PC-3 (cell line): ENCODE data around the gene ABHD14A. TPM values are rescaled to one million over a fixed set of nuclear protein-coding genes. Genes with fewer than 3 reads are reported as not detected.

Experiments used
- ATAC-seq: fragments of 200-7000 bp; cut with Tn5 transposase; 2 replicates; pipeline ENCODE4 v1.9.1; 2020; ENCODE audit warnings: mild to moderate bottlenecking, moderate library complexity
- BruUV-seq: library from RNA; stranded (reverse); fragments of 400-500 nt; replicated peaks from 2 replicates; lab custom pipeline; 2021; lab: Mats Ljungman, UMichigan
- CTCF ChIA-PET: fragments of 300-600 bp; sonication (Branson Sonifier 250); formaldehyde crosslinking; loops from one replicate; lab custom pipeline; 2022; ENCODE audit warnings: antibody characterized with exemption; lab: Charles Lee
- POLR2A ChIA-PET: fragments of 300-600 bp; sonication (Branson Sonifier 250); formaldehyde crosslinking; loops from one replicate; lab custom pipeline; 2022; ENCODE audit warnings: antibody characterized with exemption; ENCODE audit not compliant: unreplicated experiment; lab: Charles Lee
- DNase-seq: peaks from one replicate; pipeline ENCODE4 v3.0.0-alpha.2; 2015
- H2AFZ ChIP-seq: fragments of 300-600 bp; sonication (generic); 2 replicates; pipeline ENCODE4 v1.6.0; 2016; ENCODE audit warnings: antibody characterized with exemption, low read length
- H3F3A ChIP-seq: fragments of 300-600 bp; sonication (generic); one replicate; pipeline ENCODE4 v1.6.0; 2017; ENCODE audit warnings: antibody characterized with exemption, low read length, control low read depth, mild to moderate bottlenecking; ENCODE audit not compliant: unreplicated experiment
- H3K27ac ChIP-seq: fragments of 300-600 bp; sonication (generic); 2 replicates; pipeline ENCODE4 v1.5.1; 2016; ENCODE audit warnings: mild to moderate bottlenecking, low read length
- H3K27me3 ChIP-seq: fragments of 300-600 bp; sonication (generic); 2 replicates; pipeline ENCODE4 v1.6.1; 2016; ENCODE audit warnings: low read length, mixed read lengths
- H3K36me3 ChIP-seq: fragments of 300-600 bp; sonication (generic); 2 replicates; pipeline ENCODE4 v1.6.1; 2016; ENCODE audit warnings: low read depth, mixed run types, low read length, mixed read lengths
- H3K4me1 ChIP-seq: fragments of 300-600 bp; sonication (generic); 2 replicates; pipeline ENCODE4 v1.5.1; 2016; ENCODE audit warnings: low read length; ENCODE audit not compliant: insufficient read depth
- H3K4me2 ChIP-seq: fragments of 300-600 bp; sonication (generic); 2 replicates; pipeline ENCODE4 v1.6.0; 2016; ENCODE audit warnings: low read length
- H3K4me3 ChIP-seq: fragments of 300-600 bp; sonication (generic); 2 replicates; pipeline ENCODE4 v1.5.1; 2016; ENCODE audit warnings: mild to moderate bottlenecking, low read length, mixed read lengths
- H3K79me2 ChIP-seq: fragments of 300-600 bp; sonication (generic); 2 replicates; pipeline ENCODE4 v1.6.1; 2017; ENCODE audit warnings: low read length, mixed read lengths
- H3K9ac ChIP-seq: fragments of 300-600 bp; sonication (generic); 2 replicates; pipeline ENCODE4 v1.6.0; 2016; ENCODE audit warnings: mild to moderate bottlenecking, low read length
- H3K9me2 ChIP-seq: fragments of 300-600 bp; sonication (generic); replicated peaks from 2 replicates; pipeline ENCODE4 v1.6.1; 2016; ENCODE audit warnings: mixed run types, low read length, mixed read lengths
- H3K9me3 ChIP-seq: fragments of 300-600 bp; sonication (generic); 2 replicates; pipeline ENCODE4 v1.6.1; 2016; ENCODE audit warnings: low read length, mixed read lengths
- H4K20me1 ChIP-seq: fragments of 300-600 bp; sonication (generic); 2 replicates; pipeline ENCODE4 v1.6.1; 2016; ENCODE audit warnings: low read length, mixed read lengths
- EZH2 ChIP-seq: fragments of 300-600 bp; sonication (generic); IDR thresholded peaks from one replicate; pipeline ENCODE4 v1.6.1; 2017; ENCODE audit warnings: antibody characterized with exemption, mild to moderate bottlenecking, low read length; ENCODE audit not compliant: unreplicated experiment
- EZH2phosphoT487 ChIP-seq: fragments of 300-600 bp; sonication (generic); IDR thresholded peaks from 2 replicates; pipeline ENCODE4 v1.6.1; 2018; ENCODE audit warnings: mild to moderate bottlenecking, antibody characterized with exemption, low read length, borderline replicate concordance
- intact Hi-C: fragments of 100-400 bp; cut with micrococcal nuclease; formaldehyde crosslinking; loops from 2 replicates; pipeline ENCODE4 v1.9.0; 2023
- total RNA-seq: library from RNA; depleted of rRNA; stranded (reverse); fragments of >200 nt; gene quantifications from 2 replicates; pipeline ENCODE4 v1.2.3, GENCODE V29; 2014
- TF ChIP-seq, protein P1 (sequence below): fragments of 300-600 bp; sonication (generic); conservative IDR thresholded peaks from 2 replicates; pipeline ENCODE4 v1.5.1; 2017; ENCODE audit warnings: antibody characterized with exemption, low read depth, mild to moderate bottlenecking, low read length

ABHD14A gene
- total RNA-seq, 1 experiment from 2014 or later, result 23.4 TPM

DNA sequence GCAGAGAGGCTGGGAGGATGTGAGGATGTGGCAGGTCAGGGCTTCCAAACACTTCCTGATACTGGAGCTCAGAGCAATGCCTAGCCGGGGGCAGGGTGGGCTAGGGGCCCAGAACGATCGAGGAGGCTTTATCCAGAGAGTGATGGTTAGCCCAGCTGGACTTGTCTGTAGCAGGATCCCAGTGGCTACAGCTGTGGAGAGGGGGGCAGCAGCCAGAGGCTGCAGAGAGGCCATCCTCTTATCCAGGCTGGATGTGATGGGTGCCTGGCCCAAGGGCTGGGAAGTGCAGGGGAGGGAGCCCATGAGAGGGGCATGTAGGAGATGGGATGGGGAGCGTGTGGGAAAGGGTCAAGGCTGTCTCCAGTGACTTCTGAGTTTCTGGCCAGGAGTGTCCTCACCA lies 28.1 kb upstream of the ABHD14A start:
- Histone ChIP-seq H3K4me3 (no peak overlapping the region), H3K9ac (no peak overlapping the region), H4K20me1 (no peaks in the 10 kb centered on the region), H3F3A (no peaks in the 10 kb centered on the region), H2AFZ (no peak overlapping the region), H3K79me2 (no peaks in the 10 kb centered on the region), H3K36me3 (no peaks in the 10 kb centered on the region), H3K4me2 (no peak overlapping the region), H3K9me2 (no peaks in the 10 kb centered on the region), H3K9me3 (no peaks in the 10 kb centered on the region), H3K4me1 (peaks cover 14% of the 10 kb centered on the region), H3K27me3 (no peaks in the 10 kb centered on the region), H3K27ac (no peak overlapping the region)
- intact Hi-C loops, result no loop called here
- CTCF ChIA-PET, result no interaction called here
- POLR2A ChIA-PET, result no interaction called here
- no TSS peak for BruUV-seq
- TF ChIP-seq, protein P1, sequence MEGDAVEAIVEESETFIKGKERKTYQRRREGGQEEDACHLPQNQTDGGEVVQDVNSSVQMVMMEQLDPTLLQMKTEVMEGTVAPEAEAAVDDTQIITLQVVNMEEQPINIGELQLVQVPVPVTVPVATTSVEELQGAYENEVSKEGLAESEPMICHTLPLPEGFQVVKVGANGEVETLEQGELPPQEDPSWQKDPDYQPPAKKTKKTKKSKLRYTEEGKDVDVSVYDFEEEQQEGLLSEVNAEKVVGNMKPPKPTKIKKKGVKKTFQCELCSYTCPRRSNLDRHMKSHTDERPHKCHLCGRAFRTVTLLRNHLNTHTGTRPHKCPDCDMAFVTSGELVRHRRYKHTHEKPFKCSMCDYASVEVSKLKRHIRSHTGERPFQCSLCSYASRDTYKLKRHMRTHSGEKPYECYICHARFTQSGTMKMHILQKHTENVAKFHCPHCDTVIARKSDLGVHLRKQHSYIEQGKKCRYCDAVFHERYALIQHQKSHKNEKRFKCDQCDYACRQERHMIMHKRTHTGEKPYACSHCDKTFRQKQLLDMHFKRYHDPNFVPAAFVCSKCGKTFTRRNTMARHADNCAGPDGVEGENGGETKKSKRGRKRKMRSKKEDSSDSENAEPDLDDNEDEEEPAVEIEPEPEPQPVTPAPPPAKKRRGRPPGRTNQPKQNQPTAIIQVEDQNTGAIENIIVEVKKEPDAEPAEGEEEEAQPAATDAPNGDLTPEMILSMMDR, result no peak
- TF ChIP-seq EZH2 (no peak), EZH2phosphoT487 (no peak)
- no peak for ATAC-seq
- no peak for DNase-seq

DNA sequence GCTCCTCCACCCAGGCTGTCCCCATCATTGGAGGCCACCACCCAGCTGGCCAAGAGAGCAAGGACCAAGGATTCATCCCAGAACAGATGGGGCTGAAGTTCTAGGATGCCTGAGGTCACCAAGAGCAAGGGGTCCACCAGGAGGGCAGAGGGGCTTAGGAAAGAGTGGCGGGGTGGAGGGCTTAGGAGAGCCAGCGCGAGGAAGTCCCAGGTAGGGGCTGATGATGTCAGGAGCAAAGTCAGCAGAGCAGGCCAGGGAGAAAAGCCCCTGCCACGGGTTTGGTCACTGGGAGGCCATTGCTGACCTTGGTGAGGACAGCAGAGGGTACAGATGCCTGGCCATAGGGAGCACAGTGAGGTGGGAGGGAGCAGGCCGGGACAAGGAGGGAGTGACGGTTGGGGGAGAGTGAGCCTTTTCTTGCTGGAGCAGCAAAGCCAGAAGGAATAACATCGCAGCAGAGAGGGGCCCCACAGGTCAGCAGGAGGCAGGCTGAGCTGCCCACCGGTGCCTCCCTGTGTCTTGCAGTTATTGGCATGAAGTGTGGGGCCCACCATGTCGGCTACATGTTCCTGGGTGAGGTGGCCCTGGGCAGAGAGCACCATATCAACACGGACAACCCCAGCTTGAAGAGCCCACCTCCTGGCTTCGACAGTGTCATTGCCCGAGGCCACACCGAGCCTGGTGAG lies 27.5 kb upstream of the ABHD14A start:
- Histone ChIP-seq H3K4me1 (peaks cover 12% of the 10 kb centered on the region), H3K4me2 (no peak overlapping the region), H3K4me3 (no peak overlapping the region), H3K9me2 (no peaks in the 10 kb centered on the region), H3K79me2 (no peaks in the 10 kb centered on the region), H4K20me1 (no peaks in the 10 kb centered on the region), H2AFZ (no peak overlapping the region), H3K36me3 (no peaks in the 10 kb centered on the region), H3K9me3 (no peaks in the 10 kb centered on the region), H3F3A (no peaks in the 10 kb centered on the region), H3K9ac (no peak overlapping the region), H3K27me3 (no peaks in the 10 kb centered on the region), H3K27ac (no peak overlapping the region)
- ChIA-PET POLR2A (no interaction called here), CTCF (no interaction called here)
- no peak for TF ChIP-seq EZH2phosphoT487
- no peak for TF ChIP-seq EZH2
- TF ChIP-seq, protein P1, result no peak
- no TSS peak for BruUV-seq
- DNase-seq (no peak), ATAC-seq (no peak)
- intact Hi-C loops, result no loop called here

DNA sequence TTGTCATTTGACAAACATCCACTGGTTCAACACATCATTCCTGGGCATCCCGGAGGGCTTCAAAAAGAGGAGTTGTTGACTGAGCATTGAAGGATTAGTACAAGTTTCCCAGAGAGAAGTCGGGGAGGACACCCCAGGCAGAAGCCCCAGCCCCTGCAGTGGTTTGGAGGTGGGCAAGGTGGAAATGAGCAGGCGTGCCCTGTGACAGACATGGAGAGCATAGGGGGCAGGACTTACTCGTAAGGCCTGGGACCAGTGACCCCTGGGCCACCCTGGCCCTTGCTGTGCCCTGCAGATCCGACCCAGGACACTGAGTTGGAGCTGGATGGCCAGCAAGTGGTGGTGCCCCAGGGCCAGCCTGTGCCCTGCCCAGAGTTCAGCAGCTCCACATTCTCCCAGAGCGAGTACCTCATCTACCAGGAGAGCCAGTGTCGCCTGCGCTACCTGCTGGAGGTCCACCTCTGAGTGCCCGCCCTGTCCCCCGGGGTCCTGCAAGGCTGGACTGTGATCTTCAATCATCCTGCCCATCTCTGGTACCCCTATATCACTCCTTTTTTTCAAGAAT lies 26.8 kb upstream of the ABHD14A start:
- no peak for ATAC-seq

More for the DNA sequence above, 26.8 kb upstream of the ABHD14A start:
- H3K36me3 ChIP-seq, result no peaks in the 10 kb centered on the region
- TF ChIP-seq EZH2phosphoT487 (no peak), EZH2 (no peak)
- TF ChIP-seq, protein P1, result no peak
- intact Hi-C loops, result no loop called here
- H2AFZ ChIP-seq, result no peak overlapping the region
- H3F3A ChIP-seq, result no peaks in the 10 kb centered on the region
- H3K9ac ChIP-seq, result no peak overlapping the region
- no peaks in the 10 kb centered on the region for H3K9me2 ChIP-seq
- no peaks in the 10 kb centered on the region for H4K20me1 ChIP-seq
- ChIA-PET CTCF (no interaction called here), POLR2A (interaction anchor here (0.7 kb wide), 1 partner anchor 563 kb away, joined by 3 read pairs; the partner anchor contains the start of gene MANF)
- H3K79me2 ChIP-seq, result no peaks in the 10 kb centered on the region
- BruUV-seq, result no TSS peak
- no peak overlapping the region for H3K27ac ChIP-seq
- no peak overlapping the region for H3K4me2 ChIP-seq
- no peak for DNase-seq
- peaks cover 6% of the 10 kb centered on the region for H3K4me1 ChIP-seq
- H3K27me3 ChIP-seq, result no peaks in the 10 kb centered on the region
- no peak overlapping the region for H3K4me3 ChIP-seq
- H3K9me3 ChIP-seq, result no peaks in the 10 kb centered on the region
